H1 (cell line): ENCODE data around the gene ORAI1. TPM values are rescaled to one million over a fixed set of nuclear protein-coding genes. Genes with fewer than 3 reads are reported as not detected.

Experiments
- ATF2 ChIP-seq: IDR thresholded peaks from 2 replicates; pipeline ENCODE4 v1.6.1; 2012; ENCODE audit warnings: low read length, inconsistent platforms
- CHD1 ChIP-seq: IDR thresholded peaks from 2 replicates; pipeline ENCODE4 v1.6.1; 2012; ENCODE audit warnings: low read depth, low read length, improper control_type of control experiment
- CHD7 ChIP-seq: fragments of 300-600 bp; sonication (generic); IDR thresholded peaks from 2 replicates; pipeline ENCODE4 v1.7.1; 2012; ENCODE audit warnings: low read length, moderate library complexity, mild to moderate bottlenecking, inconsistent platforms; ENCODE audit not compliant: insufficient replicate concordance
- JUND ChIP-seq: IDR thresholded peaks from 2 replicates; pipeline ENCODE4 v1.6.1; 2011; ENCODE audit warnings: mild to moderate bottlenecking, improper control_type of control experiment, low read length
- NRF1 ChIP-seq: IDR thresholded peaks from 2 replicates; pipeline ENCODE4 v1.6.1; 2011; ENCODE audit warnings: mild to moderate bottlenecking, low read depth, low read length, improper control_type of control experiment
- RBBP5 ChIP-seq: IDR thresholded peaks from 2 replicates; pipeline ENCODE4 v1.7.1; 2012; ENCODE audit warnings: low read depth, mild to moderate bottlenecking, inconsistent platforms, low read length, moderate library complexity, borderline replicate concordance
- RXRA ChIP-seq: IDR thresholded peaks from 2 replicates; pipeline ENCODE4 v1.6.1; 2011; ENCODE audit warnings: low read depth, mild to moderate bottlenecking, low read length, moderate library complexity; ENCODE audit not compliant: insufficient read depth
- YY1 ChIP-seq: IDR thresholded peaks from 2 replicates; pipeline ENCODE4 v1.6.1; 2011; ENCODE audit warnings: low read depth, mild to moderate bottlenecking, low read length
- ZNF274 ChIP-seq: IDR thresholded peaks from 2 replicates; pipeline ENCODE4 v1.7.0; 2012; ENCODE audit warnings: low read length, borderline replicate concordance; ENCODE audit errors: extremely low read depth
- polyA plus RNA-seq, 7 experiments: library from polyadenylated mRNA; depleted of rRNA in 3 of 7; stranded (reverse) in 5 of 7; unstranded in 2 of 7; fragments of >200 nt in 5 of 7; fragments of 200-250 nt in 2 of 7; gene quantifications; 1 replicate in 5 of 7; 2 replicates in 1 of 7; 4 replicates in 1 of 7; pipeline versions ENCODE4 v1.2.1 to v1.2.3, GENCODE V29; 2011 to 2013; ENCODE audit warnings: missing spikeins in 2 of 7, mixed read lengths in 2 of 7
- total RNA-seq: library from RNA; stranded (reverse); fragmentation: NEBNext Ultra II Directional; extraction: Animal tissue kit (Norgen Biotek cat#: 25700); gene quantifications from 2 replicates; pipeline ENCODE4 v1.2.1, GENCODE V29; 2021

ORAI1 gene
- total and polyA plus RNA-seq, 2 of the 8 experiments (the other 6 are each of a cell fraction or from before 2014, with no cell fraction given), result 29.9 to 71.5 TPM

GRCh38 chr12:121626087-121626852 lies at the start of gene ORAI1 (continued):
- TF ChIP-seq CHD7 (no peak), ZNF274 (no peak), JUND (no peak), NRF1 (no peak), ATF2 (no peak), RBBP5 (no peak), YY1 (no peak), RXRA (no peak), CHD1 (no peak)
